Measurements from ENCODE around the gene SLPI. TPM values are rescaled to one million over a fixed set of nuclear protein-coding genes. Genes with fewer than 3 reads are reported as not detected.

SLPI gene
- total RNA-seq, 1 experiment from 2014 or later: not detected

Other genes with a start within 250 kb of the SLPI start
- not detected in 2 replicates for gene KCNS1, start 153.4 kb downstream of the SLPI start, total RNA-seq (2014; rRNA removed; shearing (Covaris generic); ENCODE audit: low replicate concordance)
- not detected in 2 replicates for gene WFDC5, start 139.4 kb downstream of the SLPI start, total RNA-seq (2014; rRNA removed; shearing (Covaris generic); ENCODE audit: low replicate concordance)
- not detected in 2 replicates for gene WFDC12, start 130.1 kb downstream of the SLPI start, total RNA-seq (2014; rRNA removed; shearing (Covaris generic); ENCODE audit: low replicate concordance)
- gene PI3, start 79.7 kb downstream of the SLPI start, total RNA-seq (2014; rRNA removed; shearing (Covaris generic); ENCODE audit: low replicate concordance): not detected in 2 replicates
- gene SEMG1, start 47.5 kb downstream of the SLPI start, total RNA-seq (2014; rRNA removed; shearing (Covaris generic); ENCODE audit: low replicate concordance): not detected in 2 replicates
- not detected in 2 replicates for gene SEMG2, start 33.2 kb downstream of the SLPI start, total RNA-seq (2014; rRNA removed; shearing (Covaris generic); ENCODE audit: low replicate concordance)
- not detected in 2 replicates for gene RBPJL, start 52.3 kb upstream of the SLPI start, total RNA-seq (2014; rRNA removed; shearing (Covaris generic); ENCODE audit: low replicate concordance)
- not detected in 2 replicates for gene MATN4, start 53.7 kb upstream of the SLPI start, total RNA-seq (2014; rRNA removed; shearing (Covaris generic); ENCODE audit: low replicate concordance)
- not detected in 2 replicates for gene SDC4, start 93.9 kb upstream of the SLPI start, total RNA-seq (2014; rRNA removed; shearing (Covaris generic); ENCODE audit: low replicate concordance)
- gene SYS1, start 108.6 kb upstream of the SLPI start, total RNA-seq (2014; rRNA removed; shearing (Covaris generic); ENCODE audit: low replicate concordance): 18.6 and 34.5 TPM in 2 replicates
- not detected in 2 replicates for gene TP53TG5, start 123.8 kb upstream of the SLPI start, total RNA-seq (2014; rRNA removed; shearing (Covaris generic); ENCODE audit: low replicate concordance)
- gene DBNDD2, start 153.7 kb upstream of the SLPI start, total RNA-seq (2014; rRNA removed; shearing (Covaris generic); ENCODE audit: low replicate concordance): 0.22 TPM in 1 of 2 replicates, not detected in the other
- gene PIGT, start 161.6 kb upstream of the SLPI start, total RNA-seq (2014; rRNA removed; shearing (Covaris generic); ENCODE audit: low replicate concordance): 53.4 and 80.1 TPM in 2 replicates
- gene WFDC2, start 215.2 kb upstream of the SLPI start, total RNA-seq (2014; rRNA removed; shearing (Covaris generic); ENCODE audit: low replicate concordance): not detected in 2 replicates

Data from Karpas-422 (cell line).